Testis (tissue), 3 donors: ENCODE results near the gene DUSP2. TPM values are rescaled to one million over a fixed set of nuclear protein-coding genes. Genes with fewer than 3 reads are reported as not detected.

Experiments used
- DNase-seq: peaks from one replicate; pipeline ENCODE4 v3.0.0-alpha.2; 2019
- H3K27ac ChIP-seq, 2 donors: fragments of 200-600 bp; sonication (generic); one replicate each; pipeline ENCODE4 v1.5.1; 2019
- H3K27me3 ChIP-seq: fragments of 200-600 bp; sonication (generic); one replicate; pipeline ENCODE4 v1.5.1; 2019
- H3K36me3 ChIP-seq: fragments of 200-600 bp; sonication (generic); one replicate; pipeline ENCODE4 v1.5.1; 2017; ENCODE audit warnings: low read depth; ENCODE audit errors: missing control alignments
- H3K4me1 ChIP-seq: fragments of 200-600 bp; sonication (generic); one replicate; pipeline ENCODE4 v1.5.1; 2019
- H3K4me3 ChIP-seq, 2 donors: fragments of 200-600 bp; sonication (generic); one replicate each; pipeline ENCODE4 v1.5.1; 2017 to 2019
- H3K9me3 ChIP-seq: fragments of 200-600 bp; sonication (generic); one replicate; pipeline ENCODE4 v1.5.1; 2017
- CTCF ChIP-seq, 3 experiments: fragments of 450-650 bp in 2 of 3; fragments of 200-600 bp in 1 of 3; sonication (generic) in 1 of 3; IDR thresholded peaks; one replicate each; pipeline ENCODE4 v1.5.1; 2016 to 2019; ENCODE audit warnings: antibody characterized with exemption in 3 of 3, mild to moderate bottlenecking in 2 of 3, moderate library complexity in 1 of 3
- POLR2A ChIP-seq: fragments of 450-650 bp; IDR thresholded peaks from one replicate; pipeline ENCODE4 v1.6.1; 2017; ENCODE audit warnings: antibody characterized with exemption, mild to moderate bottlenecking, moderate library complexity
- WGBS, 2 donors: methylation state at CpG; one replicate each; pipeline ENCODE4 v1.1.5; 2018; 5-methylcytosine and 5-hydroxymethylcytosine counted together
- intact Hi-C: fragments of 100-400 bp; cut with DNase I; formaldehyde crosslinking; loops from one replicate; pipeline ENCODE4 v1.15.1; 2023; ENCODE audit warnings: low total_unique reads
- polyA plus RNA-seq: library from polyadenylated mRNA; stranded (reverse); fragments of 350-450 nt; fragmentation: Illumina TruSeq; extraction: RNeasy Lipid Tissue Mini Kit (QIAGEN cat#74804); gene quantifications from one replicate; pipeline ENCODE4 v1.2.3, GENCODE V29; 2014; ENCODE audit warnings: low read depth, low replicate concordance; ENCODE audit not compliant: insufficient read depth
- total RNA-seq, 2 donors: library from RNA; depleted of rRNA; stranded (reverse); fragments of >200 nt; gene quantifications; one replicate each; pipeline ENCODE4 v1.2.3, GENCODE V29; 2016

Gene DUSP2
- total and polyA plus RNA-seq, 3 donors from 2014 or later: 5.7 to 16.5 (median 6.3) TPM

GRCh38 chr2:96140941-96141623 lies 4.2 kb downstream of the DUSP2 start:
- no peaks in the 10 kb centered on the region for H3K36me3 ChIP-seq
- intact Hi-C loops: no loop called here
- no peak overlapping the region for H3K27ac ChIP-seq
- H3K9me3 ChIP-seq: no peaks in the 10 kb centered on the region
- DNase-seq: no peak
- TF ChIP-seq POLR2A (no peak), CTCF (IDR thresholded peaks at IDR 0.05) (no peak)
- H3K4me1 ChIP-seq: peaks cover 11% of the 10 kb centered on the region
- no peak overlapping the region for H3K4me3 ChIP-seq
- 92 to 93% methylated on average over 4 to 13 of the region's 13 CpGs for WGBS, 2 donors
- no peaks in the 10 kb centered on the region for H3K27me3 ChIP-seq

- no peak for DNase-seq
- no peaks in the 10 kb centered on the region for H3K4me1 ChIP-seq
- no peaks in the 10 kb centered on the region for H3K9me3 ChIP-seq
- TF ChIP-seq POLR2A (no peak), CTCF (IDR thresholded peaks at IDR 0.05) (no peak)
- 88 to 94% methylated on average over 7 of the region's 7 CpGs for WGBS, 2 donors
- intact Hi-C loops: no loop called here
- H3K4me3 ChIP-seq: no peak overlapping the region
- no peak overlapping the region for H3K27ac ChIP-seq
- no peaks in the 10 kb centered on the region for H3K27me3 ChIP-seq
- no peaks in the 10 kb centered on the region for H3K36me3 ChIP-seq
Measured at GRCh38 chr2:96139181-96139758, 6.0 kb downstream of the DUSP2 start.

- Histone ChIP-seq H3K4me1 (no peaks in the 10 kb centered on the region), H3K27ac (no peak within 1 kb of the TSS), H3K9me3 (no peaks in the 10 kb centered on the region), H3K36me3 (no peaks in the 10 kb centered on the region), H3K27me3 (no peaks in the 10 kb centered on the region), H3K4me3 (no peak within 1 kb of the TSS)
- intact Hi-C loops: no loop called here
- no peak for TF ChIP-seq POLR2A
- peak; percentile 13 to 30 (median 29) for TF ChIP-seq CTCF (IDR thresholded peaks at IDR 0.05)
- WGBS, 2 donors: 47 to 54% methylated on average over 14 to 17 of the region's 17 CpGs
- DNase-seq: peak; percentile 60
Measured at GRCh38 chr2:96138179-96139145, 6.8 kb downstream of the DUSP2 start, which contains the start of gene ASTL. ASTL (minus strand) TSS chr2:96138502; CDS start chr2:96138436, 66 bp downstream.

GRCh38 chr2:96137321-96138178 lies 7.7 kb downstream of the DUSP2 start:
- 84 to 89% methylated on average over 13 to 15 of the region's 15 CpGs for WGBS, 2 donors
- Histone ChIP-seq H3K4me3 (no peak overlapping the region), H3K4me1 (no peaks in the 10 kb centered on the region), H3K27me3 (no peaks in the 10 kb centered on the region), H3K36me3 (no peaks in the 10 kb centered on the region), H3K27ac (no peak overlapping the region), H3K9me3 (no peaks in the 10 kb centered on the region)
- intact Hi-C loops: no loop called here
- TF ChIP-seq CTCF (IDR thresholded peaks at IDR 0.05): no peak
- no peak for TF ChIP-seq POLR2A
- no peak for DNase-seq
